Astrocyte of the cerebellum (primary cell): ENCODE data around the gene ENTPD2.

Source experiments
- DNase-seq: peaks from one replicate; pipeline ENCODE4 v3.0.0-alpha.2; 2011; ENCODE audit warnings: low read depth
- H3K4me3 ChIP-seq: 2 replicates; pipeline ENCODE4 v1.5.1; 2011; ENCODE audit warnings: mild to moderate bottlenecking, low read depth, low read length, moderate library complexity
- in situ Hi-C: cut with HindIII; loops from 2 replicates; pipeline ENCODE4 v1.10.0; 2017; ENCODE audit warnings: low sequenced_read_pairs
- TF ChIP-seq, protein P1 (sequence below): IDR thresholded peaks from 2 replicates; pipeline ENCODE4 v1.5.1; 2012; ENCODE audit warnings: low read length, low read depth, moderate library complexity, mild to moderate bottlenecking; ENCODE audit errors: missing control alignments

Gene ENTPD2

GRCh38 chr9:137014166-137014565 lies 39.7 kb downstream of the ENTPD2 start:
- in situ Hi-C loops: no loop called here
- TF ChIP-seq, protein P1, sequence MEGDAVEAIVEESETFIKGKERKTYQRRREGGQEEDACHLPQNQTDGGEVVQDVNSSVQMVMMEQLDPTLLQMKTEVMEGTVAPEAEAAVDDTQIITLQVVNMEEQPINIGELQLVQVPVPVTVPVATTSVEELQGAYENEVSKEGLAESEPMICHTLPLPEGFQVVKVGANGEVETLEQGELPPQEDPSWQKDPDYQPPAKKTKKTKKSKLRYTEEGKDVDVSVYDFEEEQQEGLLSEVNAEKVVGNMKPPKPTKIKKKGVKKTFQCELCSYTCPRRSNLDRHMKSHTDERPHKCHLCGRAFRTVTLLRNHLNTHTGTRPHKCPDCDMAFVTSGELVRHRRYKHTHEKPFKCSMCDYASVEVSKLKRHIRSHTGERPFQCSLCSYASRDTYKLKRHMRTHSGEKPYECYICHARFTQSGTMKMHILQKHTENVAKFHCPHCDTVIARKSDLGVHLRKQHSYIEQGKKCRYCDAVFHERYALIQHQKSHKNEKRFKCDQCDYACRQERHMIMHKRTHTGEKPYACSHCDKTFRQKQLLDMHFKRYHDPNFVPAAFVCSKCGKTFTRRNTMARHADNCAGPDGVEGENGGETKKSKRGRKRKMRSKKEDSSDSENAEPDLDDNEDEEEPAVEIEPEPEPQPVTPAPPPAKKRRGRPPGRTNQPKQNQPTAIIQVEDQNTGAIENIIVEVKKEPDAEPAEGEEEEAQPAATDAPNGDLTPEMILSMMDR: no peak

DNA sequence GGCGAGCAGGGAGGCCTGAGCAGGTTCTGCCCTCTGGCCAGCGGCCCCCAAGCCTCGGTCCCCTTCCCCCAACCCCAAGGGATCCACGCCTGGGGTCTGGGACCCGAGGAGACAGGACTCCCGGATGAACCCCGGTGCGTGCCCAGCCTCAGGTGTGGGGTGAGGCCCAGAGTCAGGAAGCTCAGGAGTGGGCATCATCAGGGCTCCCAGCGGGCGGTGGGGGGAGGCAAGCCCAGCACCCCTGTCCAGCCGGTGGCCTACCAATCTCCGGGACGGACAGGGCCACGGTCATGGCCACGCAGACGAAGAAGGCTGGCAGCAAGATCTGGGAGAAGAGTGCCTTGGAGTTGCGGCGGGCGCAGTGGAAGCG lies 40.3 kb downstream of the ENTPD2 start:
- no peak for DNase-seq
- no peak overlapping the region for H3K4me3 ChIP-seq
- TF ChIP-seq, protein P1: no peak
- in situ Hi-C loops: no loop called here

More at GRCh38 chr9:137014166-137014565, 39.7 kb downstream of the ENTPD2 start:
- DNase-seq: no peak
- H3K4me3 ChIP-seq: no peak overlapping the region

GRCh38 chr9:137012694-137013570 lies 40.9 kb downstream of the ENTPD2 start:
- DNase-seq: no peak
- TF ChIP-seq, protein P1: no peak
- in situ Hi-C loops: no loop called here
- H3K4me3 ChIP-seq: no peak overlapping the region

- TF ChIP-seq, protein P1: no peak
- no peak for DNase-seq
- no peak overlapping the region for H3K4me3 ChIP-seq
- in situ Hi-C loops: no loop called here
These were observed 41.8 kb downstream of the ENTPD2 start for GRCh38 chr9:137011907-137012675.

DNA sequence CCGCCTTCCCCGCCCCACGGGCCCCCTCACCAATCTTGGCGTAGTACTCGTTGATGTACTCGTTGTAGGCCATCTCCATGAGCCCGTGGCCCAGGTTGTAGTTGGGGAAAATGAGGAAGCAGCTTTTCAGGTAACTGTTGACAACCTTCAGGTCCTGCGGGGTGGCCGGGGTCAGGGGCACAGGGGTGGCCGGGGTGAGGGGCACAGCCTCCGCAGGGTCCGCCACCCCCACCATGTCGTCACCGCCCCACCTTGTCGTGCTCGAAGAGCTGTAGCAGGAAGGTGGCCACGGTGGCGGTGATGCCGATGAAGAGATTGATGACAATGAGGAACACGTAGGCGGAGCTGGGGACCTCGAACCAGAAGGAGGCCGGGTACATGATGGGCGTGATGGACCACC lies 42.7 kb downstream of the ENTPD2 start:
- in situ Hi-C loops: no loop called here
- TF ChIP-seq, protein P1: no peak
- no peak overlapping the region for H3K4me3 ChIP-seq
- DNase-seq: no peak

DNA sequence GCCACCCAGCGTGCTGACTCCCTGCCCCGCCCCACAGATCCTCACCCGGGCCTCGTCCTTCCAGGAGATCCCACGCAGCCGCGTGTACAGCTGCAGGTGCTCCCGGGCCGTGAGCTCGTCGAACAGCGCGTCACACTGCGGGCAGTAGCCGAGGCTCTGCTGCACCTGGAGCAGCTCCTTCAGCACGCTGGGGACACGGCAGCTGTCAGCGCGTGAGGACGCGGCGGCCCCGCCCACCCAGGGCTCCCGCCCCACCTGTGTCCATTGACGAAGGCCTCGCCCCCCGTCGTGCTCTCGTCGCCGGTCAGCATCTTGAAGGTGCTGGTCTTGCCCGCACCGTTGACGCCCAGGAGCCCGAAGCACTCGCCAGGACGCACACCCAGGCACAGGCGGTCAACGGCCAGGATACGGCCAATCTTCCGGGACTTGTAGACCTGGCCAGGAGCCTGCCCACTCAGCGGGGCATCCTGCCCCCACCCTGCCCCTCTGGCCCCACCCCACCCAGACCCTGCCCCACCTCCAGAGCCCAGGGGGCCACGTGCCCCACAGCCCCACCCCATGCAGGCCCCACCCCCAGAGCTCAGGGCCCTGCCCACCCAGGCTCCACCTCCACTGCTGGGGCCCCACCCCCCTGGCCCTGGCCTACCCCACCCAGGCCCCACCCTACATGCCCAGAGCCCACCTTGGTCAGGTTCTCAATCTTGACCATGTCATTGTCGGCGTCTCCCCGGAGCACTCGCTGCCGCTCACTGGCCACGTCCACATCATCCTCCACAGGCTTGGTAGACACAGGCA lies 43.7 kb downstream of the ENTPD2 start:
- in situ Hi-C loops: no loop called here
- TF ChIP-seq, protein P1: no peak
- H3K4me3 ChIP-seq: no peak overlapping the region
- DNase-seq: no peak
